ENCODE data around the gene HDAC11.

The HDAC11 gene

GRCh38 chr3:13470894-13471574, 9.1 kb upstream of the HDAC11 start:
- no peak for DNase-seq

- DNase-seq, result no peak
Observed at GRCh38 chr3:13472286-13472685, 7.8 kb upstream of the HDAC11 start.

- no peak for DNase-seq
Observed at GRCh38 chr3:13473020-13473419, 7.1 kb upstream of the HDAC11 start.

GRCh38 chr3:13474021-13474420, 6.1 kb upstream of the HDAC11 start:
- DNase-seq, result no peak

- DNase-seq, result no peak
Observed at GRCh38 chr3:13474776-13475303, 5.3 kb upstream of the HDAC11 start.

- no peak for DNase-seq
Observed at GRCh38 chr3:13475871-13476590, 4.1 kb upstream of the HDAC11 start.

- no peak for DNase-seq
Observed at GRCh38 chr3:13477943-13478342, 2.2 kb upstream of the HDAC11 start.

GRCh38 chr3:13479332-13479581, 849 bp upstream of the HDAC11 start:
- no peak for DNase-seq

- DNase-seq, result peak; percentile 48
Observed at GRCh38 chr3:13480340-13481318, 523 bp downstream of the HDAC11 start.

GRCh38 chr3:13482106-13482690, 2.1 kb downstream of the HDAC11 start:
- DNase-seq, result no peak

GRCh38 chr3:13483286-13483685, 3.2 kb downstream of the HDAC11 start:
- DNase-seq, result no peak

- no peak for DNase-seq
Observed at GRCh38 chr3:13483988-13484695, 4.0 kb downstream of the HDAC11 start.

- DNase-seq, result peak; percentile 18
Observed at GRCh38 chr3:13484851-13485590, 4.9 kb downstream of the HDAC11 start.

- peak; percentile 9 for DNase-seq
Observed at GRCh38 chr3:13485630-13486562, 5.8 kb downstream of the HDAC11 start.

- DNase-seq, result no peak
Observed at GRCh38 chr3:13487403-13487802, 7.3 kb downstream of the HDAC11 start.

- DNase-seq, result no peak
Observed at GRCh38 chr3:13491206-13491974, 11.3 kb downstream of the HDAC11 start.

GRCh38 chr3:13492048-13492447, 11.9 kb downstream of the HDAC11 start:
- no peak for DNase-seq

- DNase-seq, result no peak
Observed at GRCh38 chr3:13492976-13493866, 13.1 kb downstream of the HDAC11 start.

Data from CD4-positive, alpha-beta T cell treated with Interferon gamma for 1 hour (primary cell).